ENCODE results near the gene RPP40. TPM values are rescaled to one million over a fixed set of nuclear protein-coding genes. Genes with fewer than 3 reads are reported as not detected.

The RPP40 gene
- total RNA-seq, 1 donor from 2014 or later: 8.4 TPM

Other genes starting within 250 kb of the RPP40 start
- 51.9 TPM for gene CDYL, start 227.6 kb downstream of the RPP40 start, total RNA-seq
- gene PPP1R3G, start 81.3 kb upstream of the RPP40 start, total RNA-seq: 1.3 TPM

Measured in mesenteric fat pad (tissue), 1 donor.